ENCODE results near the gene MPP2.

MPP2 gene

DNA sequence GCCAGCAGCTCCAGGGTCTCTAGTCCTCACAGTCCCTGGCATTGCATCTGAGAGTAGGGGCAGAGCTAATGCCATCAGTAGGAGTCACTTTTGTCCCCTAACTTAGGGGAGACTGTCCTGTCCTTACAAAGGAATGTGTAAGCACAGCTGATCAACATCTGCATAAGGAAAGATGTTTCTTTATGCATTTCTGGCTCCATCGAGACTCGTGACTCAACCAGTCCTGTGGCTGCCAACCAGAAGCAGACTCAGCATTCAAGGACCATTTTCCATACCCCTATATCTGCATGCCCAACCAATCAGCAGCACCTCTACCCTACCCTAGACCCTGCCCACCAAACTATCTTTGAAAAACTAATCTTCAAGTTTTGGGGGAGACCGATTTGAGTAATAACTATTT is 8.2 kb upstream of the MPP2 start:
- Mint-ChIP-seq H3K36me3 (no peaks in the 10 kb centered on the region), H3K27me3 (no peaks in the 10 kb centered on the region), H3K27ac (no peak overlapping the region), H3K9me3 (no peaks in the 10 kb centered on the region), H3K4me1 (peaks cover 10% of the 10 kb centered on the region), H3K4me3 (no peak overlapping the region)

DNA sequence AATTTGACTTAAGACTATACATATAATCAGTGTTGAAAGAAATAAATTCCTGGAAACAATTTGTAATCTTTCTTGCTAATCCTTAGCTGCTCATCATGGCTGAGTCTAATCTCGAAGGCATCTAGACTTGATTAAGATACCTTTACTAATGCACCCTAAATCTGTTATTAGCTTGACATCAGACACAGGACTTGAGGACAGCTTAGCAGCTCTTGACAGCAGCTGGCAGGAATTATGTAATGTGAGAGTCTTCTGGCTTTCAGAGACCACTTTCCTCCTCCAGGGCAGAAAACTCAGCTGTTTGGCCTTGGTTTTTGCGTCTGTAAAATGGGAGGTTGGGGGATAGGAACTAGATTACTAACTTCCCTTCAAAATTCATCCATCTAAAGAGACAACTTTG is 7.1 kb upstream of the MPP2 start:
- Mint-ChIP-seq H3K4me3 (no peak overlapping the region), H3K9me3 (no peaks in the 10 kb centered on the region), H3K27me3 (no peaks in the 10 kb centered on the region), H3K27ac (no peak overlapping the region), H3K4me1 (peaks cover 10% of the 10 kb centered on the region), H3K36me3 (no peaks in the 10 kb centered on the region)

DNA sequence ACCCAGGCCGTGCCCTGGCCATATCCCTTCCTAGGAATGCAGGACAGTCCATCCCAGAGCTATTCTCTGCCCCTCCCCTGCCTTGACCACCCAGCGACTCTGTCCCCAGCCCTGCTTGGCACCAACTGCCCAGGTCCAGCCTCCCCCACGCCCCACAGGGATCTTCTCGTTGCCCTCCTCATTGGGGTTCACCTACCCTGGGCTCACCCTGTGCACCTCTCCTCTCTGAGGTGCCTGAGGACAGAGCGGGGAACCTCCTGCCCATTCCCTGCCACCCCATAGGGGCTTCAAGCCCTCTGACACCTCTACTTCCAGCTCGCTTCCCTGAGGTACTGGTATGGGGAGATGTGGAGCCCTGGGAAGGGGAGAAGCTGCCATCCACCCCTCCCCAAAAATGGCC is 6.2 kb upstream of the MPP2 start:
- Mint-ChIP-seq H3K27ac (no peak overlapping the region), H3K36me3 (no peaks in the 10 kb centered on the region), H3K4me1 (peaks cover 10% of the 10 kb centered on the region), H3K27me3 (no peaks in the 10 kb centered on the region), H3K4me3 (no peak overlapping the region), H3K9me3 (no peaks in the 10 kb centered on the region)

DNA sequence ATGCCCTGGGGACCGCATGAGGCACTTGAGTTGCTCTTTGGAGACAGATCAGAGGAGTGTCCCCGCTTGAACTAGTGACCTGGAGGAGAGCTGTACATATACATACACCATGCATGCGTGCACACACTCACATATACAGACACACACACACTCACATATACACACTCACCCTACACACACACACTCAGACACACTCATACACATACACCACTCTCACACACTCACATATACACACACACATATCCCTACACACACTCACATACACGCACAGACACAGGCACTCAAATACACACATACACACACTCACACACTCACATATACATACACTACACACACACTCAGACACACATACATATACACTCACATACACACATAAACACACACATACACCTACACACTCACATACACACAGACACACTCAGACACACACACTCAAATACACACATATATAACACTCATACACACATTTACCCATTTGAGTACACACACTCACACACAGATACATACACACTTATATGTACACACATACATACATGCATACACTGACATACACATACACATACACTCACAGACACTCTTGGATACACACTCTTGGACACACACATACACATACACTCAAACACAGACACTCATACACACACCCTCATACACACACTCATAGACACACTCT is 5.4 kb upstream of the MPP2 start:
- no peaks in the 10 kb centered on the region for H3K9me3 Mint-ChIP-seq
- H3K4me3 Mint-ChIP-seq: no peak overlapping the region
- peaks cover 16% of the 10 kb centered on the region for H3K4me1 Mint-ChIP-seq
- no peaks in the 10 kb centered on the region for H3K36me3 Mint-ChIP-seq
- H3K27me3 Mint-ChIP-seq: no peaks in the 10 kb centered on the region
- H3K27ac Mint-ChIP-seq: no peak overlapping the region

DNA sequence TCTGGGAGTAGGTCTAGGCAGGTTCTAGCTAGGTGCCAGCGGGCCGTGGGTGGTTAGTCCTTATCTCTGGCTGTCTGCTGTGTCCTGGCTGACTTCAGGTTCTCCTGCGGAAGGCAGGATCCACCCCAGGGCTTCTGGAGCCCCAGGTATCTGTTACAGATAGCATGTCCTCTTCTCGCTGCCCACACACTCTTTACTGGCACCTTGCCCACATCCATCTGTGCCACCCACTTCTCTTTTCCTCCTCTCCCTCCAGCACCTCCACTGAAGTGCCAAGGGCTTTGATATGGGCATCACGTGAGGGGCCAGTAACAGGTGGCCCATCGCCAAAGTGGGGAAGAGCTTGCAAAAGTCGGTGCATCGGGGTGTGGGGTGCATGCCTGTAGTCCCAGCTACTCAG is 4.6 kb upstream of the MPP2 start:
- Mint-ChIP-seq H3K4me1 (peaks cover 13% of the 10 kb centered on the region), H3K27ac (no peak overlapping the region), H3K36me3 (no peaks in the 10 kb centered on the region), H3K9me3 (no peaks in the 10 kb centered on the region), H3K27me3 (no peaks in the 10 kb centered on the region), H3K4me3 (no peak overlapping the region)

DNA sequence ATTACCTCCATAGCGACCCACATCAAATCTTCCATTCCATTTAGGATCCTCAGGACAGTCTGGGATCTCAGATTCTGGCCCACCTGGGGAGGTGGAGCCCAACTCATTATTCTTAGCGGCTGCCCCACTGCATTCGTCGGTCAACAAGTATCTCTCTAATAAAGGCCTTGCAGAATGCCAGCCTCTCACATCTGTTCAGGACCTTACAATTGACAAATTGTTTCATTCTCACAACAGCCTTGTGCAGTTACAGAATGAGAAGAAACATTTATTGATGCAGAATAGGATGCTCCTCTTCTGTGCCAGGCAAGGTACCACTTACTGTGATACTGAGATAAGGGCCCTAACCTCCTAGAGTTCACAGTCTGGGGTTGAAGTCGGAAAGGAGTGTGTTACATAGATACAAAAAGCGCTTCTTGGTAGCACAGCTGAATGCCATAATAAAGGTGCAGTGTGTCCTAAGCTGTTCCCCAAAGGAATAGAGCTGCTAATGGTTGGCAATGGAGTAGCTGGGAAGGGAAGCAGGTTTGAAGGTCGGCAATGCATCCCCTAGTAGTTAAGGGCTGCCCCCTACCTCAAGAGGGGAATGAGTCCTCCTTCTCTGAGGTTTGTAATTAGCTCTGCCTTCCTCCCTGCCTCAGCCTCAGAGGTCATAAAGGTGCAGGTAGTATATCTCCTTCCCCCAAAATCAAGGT is 2.3 kb upstream of the MPP2 start:
- Mint-ChIP-seq H3K36me3 (no peaks in the 10 kb centered on the region), H3K4me3 (no peak overlapping the region), H3K4me1 (peaks cover 15% of the 10 kb centered on the region), H3K9me3 (no peaks in the 10 kb centered on the region), H3K27ac (no peak overlapping the region), H3K27me3 (peaks cover 2% of the 10 kb centered on the region)

DNA sequence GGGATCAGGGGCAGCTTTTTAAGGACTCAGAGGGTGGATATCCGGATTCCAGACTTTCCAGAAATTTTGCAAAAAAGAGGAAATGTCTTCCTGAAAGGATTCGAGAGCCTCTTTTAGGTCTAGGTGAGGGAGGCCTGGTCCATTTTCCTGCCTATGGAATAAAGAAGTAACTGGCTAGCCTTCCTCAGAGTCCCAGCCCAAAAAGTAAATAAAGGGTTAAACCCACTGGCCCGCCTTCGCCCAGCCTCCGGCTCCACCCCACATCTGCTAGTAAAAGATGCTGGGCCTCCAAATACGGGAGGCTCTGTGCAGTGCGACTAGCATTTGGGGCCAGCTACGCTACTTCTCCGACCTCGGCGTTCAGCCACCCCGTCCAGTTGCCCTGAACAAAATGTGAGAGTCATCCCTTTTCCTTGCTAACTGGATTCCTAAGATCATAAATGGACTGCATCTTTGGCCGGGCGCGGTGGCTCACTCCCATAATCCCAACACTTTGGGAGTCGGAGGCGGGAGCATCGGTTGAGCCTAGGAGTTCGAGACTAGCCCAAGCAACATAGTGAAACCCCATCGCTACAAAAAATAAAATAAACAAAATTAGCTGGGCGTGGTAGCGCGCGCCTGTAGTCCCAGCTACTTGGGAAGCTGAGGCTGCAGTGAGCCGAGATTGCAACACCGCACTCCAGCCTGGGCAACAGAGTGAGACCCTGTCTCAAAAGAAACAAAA is 824 bp upstream of the MPP2 start:
- no peak overlapping the region for H3K27ac Mint-ChIP-seq
- H3K4me3 Mint-ChIP-seq: peak overlapping the region; percentile 85
- H3K36me3 Mint-ChIP-seq: no peaks in the 10 kb centered on the region
- H3K4me1 Mint-ChIP-seq: peaks cover 15% of the 10 kb centered on the region
- H3K27me3 Mint-ChIP-seq: peaks cover 2% of the 10 kb centered on the region
- no peaks in the 10 kb centered on the region for H3K9me3 Mint-ChIP-seq

DNA sequence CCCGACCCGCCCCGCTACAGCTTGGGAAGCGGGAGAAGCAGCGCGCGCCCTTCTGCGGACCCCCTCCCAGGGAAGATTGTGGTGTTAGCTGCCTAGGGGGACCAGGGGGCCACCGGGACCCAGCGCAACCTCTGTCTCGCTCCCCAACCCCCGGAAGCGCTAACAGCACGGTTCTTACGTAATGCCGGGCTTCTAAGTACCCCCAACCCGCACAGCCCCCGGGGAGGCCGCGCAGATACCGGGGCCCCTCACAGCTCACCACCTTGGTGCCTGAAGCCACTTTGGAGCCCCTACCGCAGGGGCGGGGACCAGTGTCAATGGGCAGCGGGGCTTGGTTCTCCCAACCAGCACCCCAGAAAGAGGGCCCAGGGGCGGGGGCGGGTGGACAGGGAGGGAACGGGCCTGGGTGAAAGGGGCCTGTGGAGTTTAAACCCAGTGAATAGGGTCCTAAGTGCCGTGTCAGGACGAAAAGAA is 348 bp downstream of the MPP2 start:
- Mint-ChIP-seq H3K27me3 (peaks cover 2% of the 10 kb centered on the region), H3K36me3 (no peaks in the 10 kb centered on the region), H3K9me3 (no peaks in the 10 kb centered on the region), H3K4me1 (peaks cover 15% of the 10 kb centered on the region), H3K4me3 (peak overlapping the region; percentile 85), H3K27ac (no peak overlapping the region)

DNA sequence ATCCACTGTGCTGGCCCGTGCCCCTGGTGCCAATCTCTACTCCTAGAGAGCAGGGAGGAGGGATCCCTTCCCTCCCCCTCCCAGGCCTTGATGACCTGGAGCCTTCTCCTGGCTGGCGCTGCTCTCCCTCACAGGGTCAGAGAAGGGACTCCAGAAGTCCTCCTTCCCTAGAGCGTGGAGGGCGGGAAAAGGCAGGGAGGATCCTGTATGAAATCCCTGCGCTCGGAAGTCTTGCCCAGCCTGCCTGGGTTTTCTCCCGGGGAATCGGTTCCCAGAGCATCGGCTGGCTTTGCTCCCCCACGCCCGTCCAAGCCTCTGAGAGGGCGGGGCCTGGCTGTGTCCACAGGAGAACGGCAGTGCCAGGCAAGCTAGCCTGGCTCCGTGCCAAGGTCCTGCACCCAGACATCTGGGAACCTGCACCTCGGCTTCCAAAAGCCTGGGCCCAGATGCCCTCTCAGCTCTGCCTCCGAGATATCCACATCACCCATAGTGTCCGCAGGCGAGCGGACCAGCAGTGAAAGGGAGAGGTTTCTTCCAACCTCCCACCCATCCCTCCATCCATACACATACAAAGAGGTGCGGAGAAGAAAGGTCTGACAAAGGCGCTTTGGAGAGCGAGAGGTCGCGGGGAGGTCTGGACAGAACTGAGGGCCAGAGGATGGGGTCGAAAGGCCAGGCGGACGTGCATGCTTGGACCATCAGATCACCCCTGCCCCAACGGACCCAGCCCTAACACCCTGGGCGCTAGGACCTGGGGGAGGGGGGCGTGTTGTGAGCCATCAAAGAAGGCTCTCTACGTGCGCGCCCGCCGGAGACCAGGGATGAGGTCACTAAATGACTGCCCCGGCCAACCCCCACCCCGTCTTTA is 1.1 kb downstream of the MPP2 start:
- no peaks in the 10 kb centered on the region for H3K36me3 Mint-ChIP-seq
- H3K27me3 Mint-ChIP-seq: peaks cover 2% of the 10 kb centered on the region
- peak overlapping the region; percentile 85 for H3K4me3 Mint-ChIP-seq
- no peak overlapping the region for H3K27ac Mint-ChIP-seq
- no peaks in the 10 kb centered on the region for H3K9me3 Mint-ChIP-seq
- peaks cover 15% of the 10 kb centered on the region for H3K4me1 Mint-ChIP-seq

DNA sequence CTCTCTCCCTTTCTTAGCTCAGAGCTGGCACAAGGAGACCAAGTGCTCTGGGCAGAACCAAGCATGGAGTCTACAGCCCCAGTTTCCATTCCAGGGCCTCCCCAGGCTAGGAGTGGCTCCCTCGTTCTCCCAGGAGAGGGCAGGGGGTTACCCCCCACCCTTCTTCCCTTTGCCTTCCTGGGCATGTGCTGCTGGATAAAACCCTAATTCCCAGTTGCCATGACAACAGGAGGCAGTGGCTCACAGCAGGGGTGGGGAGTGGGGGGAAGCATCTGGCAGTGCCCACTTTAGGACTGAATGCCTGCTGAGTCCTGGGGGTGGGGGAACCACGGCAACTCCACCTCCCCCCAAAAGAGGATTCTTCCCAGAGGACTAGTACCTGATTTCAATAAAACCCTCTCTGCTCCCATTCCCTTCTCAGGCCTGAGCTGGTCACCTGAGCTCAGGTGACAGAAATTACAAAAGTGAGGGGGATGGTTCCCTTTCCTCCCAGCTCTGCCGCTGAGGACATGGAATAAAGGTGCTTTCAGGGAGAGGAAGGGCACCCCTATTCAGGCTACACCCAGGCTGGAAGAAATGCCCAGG is 1.8 kb downstream of the MPP2 start:
- H3K4me1 Mint-ChIP-seq: peaks cover 15% of the 10 kb centered on the region
- peaks cover 2% of the 10 kb centered on the region for H3K27me3 Mint-ChIP-seq
- H3K27ac Mint-ChIP-seq: no peak overlapping the region
- H3K36me3 Mint-ChIP-seq: no peaks in the 10 kb centered on the region
- H3K4me3 Mint-ChIP-seq: no peak overlapping the region
- H3K9me3 Mint-ChIP-seq: no peaks in the 10 kb centered on the region

DNA sequence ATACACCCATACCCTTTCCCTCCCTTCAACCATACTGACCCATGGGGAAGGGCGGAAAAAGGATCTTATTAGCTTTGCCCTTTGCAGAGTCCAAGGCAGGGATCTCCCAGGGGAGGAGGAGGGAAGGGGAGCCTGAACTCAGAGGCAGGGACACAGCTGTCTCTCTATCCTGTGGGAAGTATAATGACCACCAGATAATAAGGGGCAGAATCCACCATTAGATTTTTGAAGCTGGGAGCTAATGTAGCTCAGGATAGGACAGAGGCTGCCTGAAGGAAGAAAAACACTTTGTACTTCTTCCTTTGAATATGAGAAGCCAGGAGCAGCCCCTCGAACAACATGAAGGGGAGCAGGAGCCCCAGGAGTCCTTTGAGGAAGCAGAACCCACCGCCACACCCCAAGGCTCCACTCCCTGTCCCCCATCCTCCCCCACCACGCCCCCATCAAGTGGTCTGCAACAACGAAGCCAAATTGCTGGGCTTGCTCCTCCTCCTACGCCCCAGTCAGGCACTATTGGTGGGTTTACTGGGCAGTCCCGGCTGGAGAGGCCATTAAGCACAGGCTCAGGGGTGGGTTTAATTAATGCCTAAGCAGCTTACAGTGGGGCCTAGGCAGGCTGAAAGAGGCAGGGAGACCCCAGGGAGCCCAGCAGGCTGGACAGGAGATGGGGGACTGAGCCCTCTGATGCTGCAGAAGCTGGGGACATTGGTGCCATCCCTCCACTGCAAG is 5.3 kb downstream of the MPP2 start:
- Mint-ChIP-seq H3K27me3 (peaks cover 2% of the 10 kb centered on the region), H3K36me3 (no peaks in the 10 kb centered on the region), H3K27ac (no peak overlapping the region), H3K4me3 (no peak overlapping the region), H3K4me1 (peaks cover 18% of the 10 kb centered on the region), H3K9me3 (no peaks in the 10 kb centered on the region)

DNA sequence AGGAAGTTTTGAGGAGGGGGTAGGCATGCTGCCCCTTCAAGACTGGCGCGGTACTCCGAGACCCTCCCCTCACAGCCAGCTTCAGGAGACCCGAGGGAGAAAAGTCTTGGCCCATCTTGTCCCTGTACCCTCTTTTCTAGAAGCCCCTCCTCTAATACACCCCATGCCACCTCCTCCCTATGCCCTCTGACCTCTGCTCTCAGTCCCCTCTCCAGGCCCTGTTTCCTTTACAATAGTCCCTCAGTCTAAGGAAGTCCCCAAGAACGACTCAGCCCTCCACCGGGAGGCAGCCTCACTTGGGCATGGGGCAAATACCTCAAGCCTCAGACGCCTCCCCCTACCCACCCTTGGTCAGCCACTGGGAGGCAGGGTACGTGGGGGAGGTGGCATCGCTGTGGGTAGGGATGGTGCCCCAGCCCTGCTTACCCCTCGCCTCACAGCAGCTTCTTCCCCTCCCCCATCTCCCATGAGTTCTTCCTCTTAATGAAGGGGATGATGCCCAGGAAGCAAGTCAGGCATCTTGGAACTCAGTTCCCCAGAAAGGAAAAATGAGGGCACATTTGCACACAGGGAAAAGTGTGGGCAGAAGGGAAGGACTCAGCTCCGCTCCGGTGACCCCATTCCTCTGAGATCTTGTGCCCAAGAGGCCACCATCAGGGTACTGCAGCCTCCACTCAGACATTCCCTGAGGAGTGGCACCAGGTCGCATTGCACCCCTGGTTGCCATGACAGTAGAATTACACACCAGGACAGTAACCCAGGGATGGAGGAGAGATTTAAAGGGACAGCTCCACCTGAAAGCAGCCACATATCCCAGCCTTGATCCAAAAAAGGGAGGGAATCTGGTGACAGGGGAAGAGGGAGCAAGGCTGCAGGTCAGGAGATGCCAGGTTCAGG is 6.2 kb downstream of the MPP2 start:
- Mint-ChIP-seq H3K4me1 (peaks cover 9% of the 10 kb centered on the region), H3K4me3 (peak overlapping the region; percentile 83), H3K36me3 (peaks cover 3% of the 10 kb centered on the region), H3K27me3 (no peaks in the 10 kb centered on the region), H3K9me3 (no peaks in the 10 kb centered on the region), H3K27ac (no peak overlapping the region)

DNA sequence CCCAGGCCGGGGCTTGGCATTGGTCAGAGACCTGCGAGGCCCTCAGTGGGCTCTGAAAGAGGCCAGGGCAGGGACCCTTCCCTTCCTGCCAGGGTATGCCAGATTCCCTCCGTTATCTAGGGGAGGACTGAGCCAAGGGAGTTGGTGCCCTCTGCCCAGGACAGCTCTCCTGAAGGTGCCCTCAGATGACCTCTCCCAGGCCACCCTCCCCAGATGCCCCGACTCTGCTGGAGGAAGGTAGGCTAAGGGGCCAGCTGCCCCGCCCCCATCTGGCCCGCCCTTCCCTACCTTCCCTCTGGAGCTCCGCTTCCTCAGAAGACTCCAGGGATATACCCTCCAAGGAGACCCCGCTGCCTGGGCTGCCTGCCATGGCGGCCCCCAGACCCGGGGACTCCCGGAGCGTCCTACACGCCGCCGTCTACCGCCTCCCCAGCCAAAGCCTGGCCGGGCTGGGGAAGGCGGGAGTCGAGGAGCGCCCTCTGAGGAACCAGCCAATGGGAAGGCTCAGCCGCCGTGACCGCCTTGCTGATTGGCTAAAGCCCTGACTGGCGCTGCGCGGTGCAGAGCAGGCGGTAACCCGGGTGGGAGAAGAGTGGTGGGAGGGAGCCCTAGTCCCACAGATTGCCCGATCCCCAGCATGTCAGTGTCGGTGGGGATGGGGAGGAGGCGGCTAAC is 7.0 kb downstream of the MPP2 start:
- peaks cover 3% of the 10 kb centered on the region for H3K36me3 Mint-ChIP-seq
- H3K9me3 Mint-ChIP-seq: no peaks in the 10 kb centered on the region
- H3K4me1 Mint-ChIP-seq: peaks cover 9% of the 10 kb centered on the region
- H3K4me3 Mint-ChIP-seq: peak overlapping the region; percentile 83
- H3K27ac Mint-ChIP-seq: no peak overlapping the region
- no peaks in the 10 kb centered on the region for H3K27me3 Mint-ChIP-seq
